Measurements from ENCODE around the gene NTN3.

- TF ChIP-seq CTCF (IDR thresholded peaks at IDR 0.05; ENCODE audit: borderline replicate concordance, extremely low read depth, low read length, poor library complexity, severe bottlenecking) (no peak), EZH2 (IDR thresholded peaks at IDR 0.05; ENCODE audit: borderline replicate concordance, low read depth, low read length, severe bottlenecking) (no peak)
These were observed 43.5 kb downstream of the NTN3 start for GRCh38 chr16:2514333-2515179.
